WTC11 (cell line): ENCODE measurements around the gene MS4A4A.

ENCODE experiments used
- CTCF ChIP-seq: fragments of 200-600 bp; IDR thresholded peaks from 2 replicates; pipeline ENCODE4 v1.8.0; 2022; ENCODE audit warnings: antibody characterized with exemption
- JUN ChIP-seq: sonication (generic); formaldehyde crosslinking; IDR thresholded peaks from 2 replicates; pipeline ENCODE4 v1.8.0; 2023; ENCODE audit warnings: mild to moderate bottlenecking, missing genetic modification reagents
- NR2C2 ChIP-seq: sonication (generic); formaldehyde crosslinking; IDR thresholded peaks from 2 replicates; pipeline ENCODE4 v1.8.0; 2022; ENCODE audit warnings: mild to moderate bottlenecking, missing genetic modification reagents
- ZNF138 ChIP-seq: sonication (generic); formaldehyde crosslinking; conservative IDR thresholded peaks from 2 replicates; pipeline ENCODE4 v1.8.1; 2022; ENCODE audit warnings: mild to moderate bottlenecking, moderate library complexity, missing genetic modification reagents
- ZNF671 ChIP-seq: fragments of 250-450 bp; sonication (Bioruptor Pico); IDR thresholded peaks from 2 replicates; pipeline ENCODE4 v1.8.0; 2021; ENCODE audit warnings: mild to moderate bottlenecking

GRCh38 chr11:60265373-60266214, 14.9 kb upstream of the MS4A4A start:
- TF ChIP-seq ZNF138 (CRISPR knock-in tag) (no peak), ZNF671 (CRISPR knock-in tag) (no peak), CTCF (peak; percentile 54), JUN (CRISPR knock-in tag) (no peak), NR2C2 (CRISPR knock-in tag) (no peak)
